Stimulated activated CD4-positive, alpha-beta T cell treated with anti-CD3 and anti-CD28 coated beads, Interleukin-2, amount 100 ng/mL, for 24 hours (primary cell): ENCODE measurements around the gene CD300LD.
"Not testable (repeated sequence)": the region's sequence is repeated elsewhere in the genome, so short reads cannot be mapped to it uniquely, and the experiment has no call there.

Source experiments
- DNase-seq, 2 donors: peaks; one replicate each; pipeline ENCODE4 v3.0.0-alpha.2; 2020

The CD300LD gene

DNA sequence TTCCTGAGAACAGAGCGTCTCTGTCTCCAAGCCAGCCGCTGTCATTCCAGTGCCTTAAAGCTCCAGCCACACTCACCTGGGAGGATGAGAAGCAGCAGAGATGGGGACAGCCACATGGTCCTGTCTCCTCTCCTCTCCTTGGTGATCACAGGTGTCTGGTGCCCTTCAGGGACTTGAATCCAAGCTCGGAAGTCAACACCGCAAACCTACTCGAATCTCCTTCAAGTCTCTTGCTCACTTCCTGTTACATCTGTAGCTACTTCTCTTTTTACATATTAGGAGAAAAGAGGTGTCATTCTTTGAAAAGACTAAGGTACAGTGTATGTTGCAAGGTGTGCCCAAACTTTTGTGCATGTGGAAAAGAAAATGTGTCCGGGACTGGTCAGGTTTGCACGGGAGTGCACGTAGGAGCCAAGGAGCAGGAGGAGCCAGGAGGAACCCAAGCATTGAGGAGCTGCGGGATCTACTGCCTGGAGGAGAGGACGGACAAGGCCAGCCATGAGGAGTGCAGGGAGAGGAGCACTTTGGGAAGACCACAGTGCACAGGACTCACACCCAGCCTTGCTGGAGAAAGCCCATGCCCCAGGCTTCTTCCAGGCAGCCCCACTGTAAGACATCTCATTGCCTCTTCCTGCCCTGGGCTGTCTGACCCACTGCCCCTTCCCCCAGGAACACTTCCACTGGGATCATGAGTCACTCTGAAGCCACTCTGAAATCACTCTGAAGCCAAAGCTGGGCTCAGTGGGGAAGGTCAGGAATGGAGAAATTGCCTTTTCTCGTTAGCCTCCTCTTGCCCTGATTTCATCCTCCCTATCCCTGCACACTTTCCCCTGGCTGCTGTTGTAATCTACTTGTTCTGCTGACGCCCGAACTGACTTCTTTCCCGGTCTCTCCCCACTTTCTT is at the start of gene CD300LD:
Gene CD300LD, minus strand, starts transcription at position 197 of the 904 bp plus-strand sequence. Its CDS starts 81 bp downstream, at position 116.
- no peak for DNase-seq

GRCh38 chr17:74641224-74641957 is 49.3 kb upstream of the CD300LD start:
- DNase-seq, result no peak

DNA sequence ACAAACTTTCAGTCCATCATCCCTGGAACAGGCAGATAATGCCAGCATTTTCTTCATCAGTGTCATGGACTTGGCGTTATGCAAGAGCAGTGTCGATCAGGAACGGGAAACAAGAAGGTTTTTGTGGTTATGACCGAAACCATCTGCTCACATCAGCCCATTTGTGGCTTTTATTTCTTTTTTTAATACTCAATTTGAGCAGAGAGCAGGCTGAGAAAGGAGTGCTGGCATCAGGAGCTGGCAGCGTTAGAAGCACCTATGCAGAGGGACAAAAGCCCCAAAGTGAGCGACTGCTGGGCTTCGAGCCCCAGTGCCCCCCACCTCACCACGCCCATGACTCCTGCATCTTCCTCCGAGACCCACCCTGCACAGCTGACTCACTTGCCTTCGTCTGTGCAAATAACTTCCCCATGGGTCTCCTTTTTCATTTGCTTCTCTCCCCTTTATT is 47.6 kb upstream of the CD300LD start:
- peak in 1 of 2 donors; percentile 6 for DNase-seq

GRCh38 chr17:74637926-74638325 is 45.8 kb upstream of the CD300LD start:
- DNase-seq, result no peak

- no peak for DNase-seq
Measured at GRCh38 chr17:74637265-74637664, 45.2 kb upstream of the CD300LD start.

DNA sequence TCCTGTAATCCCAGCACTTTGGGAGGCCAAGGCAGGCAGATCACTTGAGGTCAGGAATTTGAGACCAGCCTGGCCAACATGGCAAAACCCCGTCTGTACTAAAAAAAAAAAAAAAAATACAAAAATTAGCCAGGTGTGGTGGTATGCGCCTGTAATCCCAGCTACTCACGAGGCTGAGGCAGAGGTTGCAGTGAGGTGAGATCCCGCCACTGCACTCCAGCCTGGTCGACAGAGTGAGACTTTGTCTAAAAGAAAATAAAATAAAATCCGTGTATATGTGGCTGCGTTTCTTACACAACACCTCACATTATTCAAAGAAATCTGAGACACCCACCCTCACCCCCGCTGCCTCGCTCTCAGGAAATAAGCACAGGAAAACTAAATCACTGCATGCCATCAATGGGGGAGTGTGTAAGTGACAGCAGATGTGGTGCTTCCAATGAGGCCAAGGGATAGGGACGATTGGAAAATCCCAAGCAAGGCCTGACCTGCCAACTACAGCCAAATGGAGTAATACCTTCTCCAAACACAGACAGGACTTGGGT is 44.5 kb upstream of the CD300LD start:
- not testable (repeated sequence) for DNase-seq

- no peak for DNase-seq
Measured at GRCh38 chr17:74635418-74635817, 43.3 kb upstream of the CD300LD start.

GRCh38 chr17:74633326-74633725 is 41.2 kb upstream of the CD300LD start:
- no peak for DNase-seq

GRCh38 chr17:74632617-74633016 is 40.5 kb upstream of the CD300LD start:
- DNase-seq, result no peak

DNA sequence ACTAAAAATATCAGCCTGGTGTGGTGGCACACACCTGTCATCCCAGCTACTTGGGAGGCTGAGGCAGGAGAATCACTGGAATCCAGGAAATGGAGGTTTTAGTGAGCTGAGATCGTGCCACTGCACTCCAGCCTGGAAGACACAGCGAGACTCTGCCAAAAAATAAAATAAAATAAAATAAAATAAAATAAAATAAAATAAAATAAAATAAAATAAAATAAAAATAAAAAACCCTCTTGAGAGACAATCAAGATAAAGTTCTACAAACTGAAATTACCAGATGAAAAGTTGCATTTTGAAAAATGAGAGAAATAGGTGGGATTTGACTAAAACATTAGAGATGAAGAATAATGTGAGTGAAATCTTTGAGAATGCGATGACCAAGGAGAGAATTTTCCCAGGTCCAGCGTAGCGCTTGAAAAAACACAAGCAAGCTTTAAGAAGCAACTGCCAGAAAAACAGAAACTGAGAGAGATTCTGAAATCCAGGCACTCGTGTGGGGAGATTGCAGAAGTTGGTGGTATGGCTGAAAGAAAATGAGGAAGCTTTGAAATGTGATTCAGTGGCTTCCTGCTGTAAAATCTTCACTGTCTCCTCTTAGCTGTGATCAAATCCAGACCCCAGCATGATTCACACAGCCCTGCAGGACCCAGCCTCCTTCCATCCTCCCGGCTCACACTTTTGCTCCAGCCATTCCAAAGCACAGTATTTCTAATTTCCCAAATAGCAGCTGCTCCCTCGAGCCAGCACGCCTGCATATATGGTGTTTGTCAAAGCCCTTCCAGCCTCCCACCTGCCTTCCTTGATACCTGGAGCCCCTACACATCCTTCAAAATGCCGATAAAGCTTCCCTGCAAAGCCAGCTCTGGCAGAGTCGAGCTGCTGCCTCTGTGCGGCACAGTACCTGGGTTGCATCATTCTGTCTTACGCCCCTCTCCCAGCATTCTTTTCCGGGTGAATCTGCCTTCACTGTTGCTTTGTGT is 39.7 kb upstream of the CD300LD start:
- DNase-seq, result no peak

- not testable (repeated sequence) for DNase-seq
Measured at GRCh38 chr17:74630251-74630650, 38.2 kb upstream of the CD300LD start.

DNA sequence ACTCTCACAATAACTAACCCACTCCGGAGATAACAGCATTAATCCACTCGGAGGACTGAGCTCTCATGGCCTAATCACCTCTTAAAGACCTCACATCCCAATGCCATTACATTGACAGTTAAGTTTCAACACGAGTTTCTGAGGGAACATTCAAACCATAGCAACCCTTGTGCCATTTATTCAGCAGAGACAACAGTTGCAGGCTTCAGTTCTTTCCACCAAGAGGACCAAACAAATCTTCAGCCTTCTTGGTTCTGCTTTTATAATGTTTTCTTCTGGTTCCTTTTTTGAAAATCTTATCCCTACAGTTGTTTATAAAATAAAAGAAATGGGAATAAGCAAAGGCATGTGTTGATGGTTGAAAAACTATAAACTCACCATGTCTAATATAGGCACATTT is 33.6 kb upstream of the CD300LD start:
- DNase-seq, result no peak

DNA sequence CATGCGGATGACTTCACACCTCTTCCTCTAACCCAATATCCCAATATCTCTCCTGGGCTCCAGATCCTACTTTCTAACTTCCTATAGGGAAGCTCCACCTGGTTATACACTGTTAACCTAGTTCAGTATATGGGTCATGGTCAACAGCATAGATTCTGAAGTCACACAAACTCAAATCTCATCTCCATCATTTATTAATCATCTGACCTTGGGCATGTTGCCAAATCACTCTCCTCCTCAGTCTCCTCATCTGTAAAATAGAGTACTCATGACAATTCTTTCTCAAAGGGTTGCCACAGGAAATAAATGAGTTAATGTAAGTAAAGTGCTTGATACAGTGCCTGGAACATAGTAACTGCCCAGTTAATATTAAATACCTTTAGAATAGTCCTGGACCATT is 32.0 kb upstream of the CD300LD start:
- DNase-seq, result no peak

DNA sequence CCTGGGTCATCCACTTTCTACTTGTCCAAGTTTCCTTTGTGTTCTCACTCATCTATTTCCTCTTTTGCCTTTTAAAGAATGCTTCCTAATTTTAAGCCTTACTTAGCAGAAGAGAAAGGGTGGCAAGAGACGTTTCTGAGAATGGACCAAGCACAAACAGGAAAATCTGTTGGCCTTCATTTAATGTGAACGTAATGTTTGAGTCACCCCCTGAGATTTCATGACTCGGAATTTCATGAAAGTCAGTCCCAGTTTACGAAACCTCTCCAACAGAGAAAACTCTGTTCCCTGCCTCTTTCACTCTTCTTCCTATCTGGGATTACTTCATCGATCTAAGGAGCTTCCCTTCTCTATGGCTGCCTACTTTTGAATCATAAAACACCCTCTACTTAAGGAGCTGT is 31.6 kb upstream of the CD300LD start, which contains the start of gene CD300E:
Gene CD300E, minus strand, starts transcription at position 46 of the 401 bp plus-strand sequence. CDS start 117 bp downstream, outside the sequence.
- DNase-seq, result no peak

GRCh38 chr17:74619077-74619673 is 27.1 kb upstream of the CD300LD start:
- no peak for DNase-seq

- DNase-seq, result no peak
Measured at GRCh38 chr17:74618451-74618850, 26.4 kb upstream of the CD300LD start.

- DNase-seq, result no peak
Measured at GRCh38 chr17:74616696-74617095, 24.6 kb upstream of the CD300LD start.

DNA sequence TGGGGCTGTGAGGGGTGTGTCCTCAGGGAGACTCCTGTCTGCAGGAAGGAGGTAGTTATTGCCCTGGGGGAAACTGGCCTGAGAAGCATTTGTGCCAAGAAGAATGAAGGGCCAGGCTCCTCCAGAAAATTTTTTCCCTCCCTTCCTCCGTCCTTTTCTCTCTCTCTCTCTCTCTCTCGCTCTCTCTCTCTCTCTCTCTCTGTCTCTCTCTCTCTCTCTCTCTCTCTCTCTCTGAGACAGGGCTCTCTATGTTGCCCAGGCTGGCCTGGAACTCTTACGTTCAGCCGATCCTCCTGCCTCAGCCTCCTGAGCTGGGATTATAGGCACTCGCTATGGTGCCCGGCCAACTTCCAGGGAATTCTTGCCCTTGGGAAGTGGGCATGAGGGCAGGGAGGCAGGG is 20.0 kb upstream of the CD300LD start:
- DNase-seq, result no peak

- no peak for DNase-seq
Measured at GRCh38 chr17:74610108-74610507, 18.0 kb upstream of the CD300LD start.

- no peak for DNase-seq
Measured at GRCh38 chr17:74608511-74608910, 16.4 kb upstream of the CD300LD start.

GRCh38 chr17:74607221-74607620 is 15.1 kb upstream of the CD300LD start:
- DNase-seq, result no peak

DNA sequence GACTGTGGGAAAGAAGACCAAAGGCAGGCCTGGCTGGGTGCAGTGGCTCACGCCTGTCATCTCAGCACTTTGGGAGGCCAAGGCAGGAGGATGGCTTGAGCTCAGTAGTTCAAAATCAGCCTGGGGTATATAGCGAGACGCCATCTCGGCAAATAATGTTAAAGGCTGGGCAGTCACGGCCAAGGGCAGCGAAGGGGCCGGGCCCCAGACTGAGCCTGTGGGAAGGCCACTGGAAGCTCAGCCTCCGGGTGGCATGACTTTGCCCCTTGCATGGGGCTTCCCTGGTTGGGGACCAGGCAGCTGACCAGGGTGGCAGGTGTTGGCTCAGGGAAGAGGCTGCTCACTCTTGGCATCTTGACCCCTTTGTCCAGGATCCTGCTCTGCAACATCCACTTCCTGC is 14.0 kb upstream of the CD300LD start:
- DNase-seq, result no peak
